HCT116 (cell line): Measurements from ENCODE around the gene DOK6. TPM values are rescaled to one million over a fixed set of nuclear protein-coding genes. Genes with fewer than 3 reads are reported as not detected.

ENCODE experiments used
- ATAC-seq: fragments of 200-7000 bp; cut with Tn5 transposase; 2 replicates; pipeline ENCODE4 v1.9.1; 2020; ENCODE audit warnings: mild to moderate bottlenecking, moderate library complexity
- BruUV-seq: library from RNA; stranded (reverse); fragments of 400-500 nt; replicated peaks from 2 replicates; lab custom pipeline; 2021; lab: Mats Ljungman, UMichigan
- CTCF ChIA-PET: fragments of 300-600 bp; sonication (Branson Sonifier 250); formaldehyde crosslinking; loops from one replicate; lab custom pipeline; 2021; ENCODE audit warnings: antibody characterized with exemption; lab: Charles Lee
- POLR2A ChIA-PET: fragments of 300-600, 350-600 bp; sonication (Branson Sonifier 250); formaldehyde crosslinking; loops from one replicate; lab custom pipeline; 2021; ENCODE audit warnings: antibody characterized with exemption; lab: Charles Lee
- RAD21 ChIA-PET, 2 experiments: fragments of 300-600 bp; sonication (Branson Sonifier 250); formaldehyde crosslinking; loops; one replicate each; lab custom pipeline; 2023; ENCODE audit warnings: low total read pairs in 2 of 2; ENCODE audit not compliant: uncharacterized antibody in 2 of 2, unreplicated experiment in 2 of 2, low non-redundant PET in 1 of 2; lab: Charles Lee
- DNase-seq: peaks from one replicate; pipeline ENCODE4 v3.0.0-alpha.2; 2010; ENCODE audit warnings: low read depth, low spot score
- H2AFZ ChIP-seq: fragments of 200-600 bp; shearing (Covaris generic), sonication (generic); 2 replicates; pipeline ENCODE4 v1.6.1; 2017; ENCODE audit warnings: low read depth, mixed run types, mixed read lengths, antibody characterized with exemption, low read length; ENCODE audit not compliant: poor library complexity, severe bottlenecking
- H3K27ac ChIP-seq: 2 replicates; pipeline ENCODE4 v1.5.1; 2012; ENCODE audit warnings: low read depth, low read length
- H3K27me3 ChIP-seq: fragments of 200-600 bp; sonication (generic); 2 replicates; pipeline ENCODE4 v1.6.1; 2016; ENCODE audit warnings: mixed run types, low read length, mixed read lengths; ENCODE audit not compliant: insufficient read depth
- H3K36me3 ChIP-seq, 2 experiments: fragments of 200-500 bp in 1 of 2; fragments of 200-600 bp in 1 of 2; sonication (Bioruptor generic) in 1 of 2; sonication (generic) in 1 of 2; 2 replicates each; pipeline versions ENCODE4 v1.5.1 to v1.6.1; 2014 to 2016; ENCODE audit warnings: low read length in 2 of 2, inconsistent platforms in 1 of 2, mixed read lengths in 1 of 2, mixed run types in 1 of 2; ENCODE audit not compliant: insufficient read depth in 2 of 2, control insufficient read depth in 1 of 2
- H3K4me1 ChIP-seq, 2 experiments: fragments of 200-600 bp in 1 of 2; sonication (generic) in 1 of 2; 2 replicates each; pipeline versions ENCODE4 v1.5.1 to v1.6.1; 2012 to 2017; ENCODE audit warnings: low read length in 2 of 2, inconsistent platforms in 1 of 2, mild to moderate bottlenecking in 1 of 2, mixed read lengths in 1 of 2, mixed run types in 1 of 2, moderate library complexity in 1 of 2; ENCODE audit not compliant: insufficient read depth in 2 of 2, control insufficient read depth in 1 of 2
- H3K4me2 ChIP-seq: fragments of 200-600 bp; sonication (generic); 2 replicates; pipeline ENCODE4 v1.6.1; 2017; ENCODE audit warnings: mixed run types, low read length, mixed read lengths
- H3K4me3 ChIP-seq, 2 experiments: fragments of 200-600 bp in 1 of 2; sonication (generic) in 1 of 2; replicated peaks in 1 of 2; 2 replicates each; pipeline ENCODE4 v1.5.1; 2011 to 2016; ENCODE audit warnings: low read length in 2 of 2, control low read depth in 1 of 2, low read depth in 1 of 2, mild to moderate bottlenecking in 1 of 2, mixed read lengths in 1 of 2, mixed run types in 1 of 2
- H3K79me2 ChIP-seq: fragments of 200-600 bp; sonication (generic); 2 replicates; pipeline ENCODE4 v1.6.1; 2017; ENCODE audit warnings: mild to moderate bottlenecking, mixed run types, low read length, moderate library complexity, mixed read lengths; ENCODE audit not compliant: insufficient read depth
- H3K9ac ChIP-seq: fragments of 200-600 bp; sonication (generic); 2 replicates; pipeline ENCODE4 v1.6.1; 2016; ENCODE audit warnings: low read length, mixed read lengths
- H3K9me2 ChIP-seq: fragments of 200-600 bp; sonication (generic), shearing (Covaris generic); 2 replicates; pipeline ENCODE4 v1.6.1; 2017; ENCODE audit warnings: mixed run types, mild to moderate bottlenecking, moderate library complexity; ENCODE audit not compliant: insufficient read depth
- H3K9me3 ChIP-seq, 2 experiments: fragments of 200-500 bp in 1 of 2; fragments of 200-600 bp in 1 of 2; sonication (Bioruptor generic) in 1 of 2; sonication (generic) in 1 of 2; 2 replicates each; pipeline ENCODE4 v1.6.1; 2014 to 2017; ENCODE audit warnings: low read length in 2 of 2, mixed read lengths in 2 of 2, inconsistent platforms in 1 of 2, low read depth in 1 of 2, mild to moderate bottlenecking in 1 of 2, mixed run types in 1 of 2, moderate library complexity in 1 of 2; ENCODE audit not compliant: control insufficient read depth in 1 of 2, insufficient read depth in 1 of 2
- H4K20me1 ChIP-seq: fragments of 200-600 bp; sonication (generic), shearing (Covaris generic); 2 replicates; pipeline ENCODE4 v1.6.1; 2017; ENCODE audit warnings: mixed run types, mild to moderate bottlenecking, moderate library complexity; ENCODE audit not compliant: insufficient read depth
- CEBPB ChIP-seq: IDR thresholded peaks from 2 replicates; pipeline ENCODE4 v1.6.1; 2012; ENCODE audit warnings: low read depth
- EGR1 ChIP-seq: IDR thresholded peaks from 2 replicates; pipeline ENCODE4 v1.6.1; 2012; ENCODE audit warnings: low read depth
- EZH2 ChIP-seq: fragments of 200-600 bp; sonication (generic); IDR thresholded peaks from 2 replicates; pipeline ENCODE4 v1.6.1; 2017; ENCODE audit warnings: antibody characterized with exemption, mixed run types
- FOSL1 ChIP-seq: IDR thresholded peaks from 2 replicates; pipeline ENCODE4 v1.6.1; 2012; ENCODE audit warnings: low read depth
- POLR2A ChIP-seq: IDR thresholded peaks from 2 replicates; pipeline ENCODE4 v1.7.0; 2011; ENCODE audit warnings: borderline replicate concordance; ENCODE audit not compliant: insufficient read depth, insufficient read length; ENCODE audit errors: extremely low read depth
- POLR2AphosphoS5 ChIP-seq: IDR thresholded peaks from 2 replicates; pipeline ENCODE4 v1.6.1; 2011; ENCODE audit warnings: mild to moderate bottlenecking, low read depth, low read length, moderate library complexity
- RAD21 ChIP-seq: IDR thresholded peaks from 2 replicates; pipeline ENCODE4 v1.6.1; 2012; ENCODE audit warnings: low read depth, mild to moderate bottlenecking
- REST ChIP-seq: IDR thresholded peaks from 2 replicates; pipeline ENCODE4 v1.6.1; 2012; ENCODE audit warnings: low read depth
- SIN3A ChIP-seq: IDR thresholded peaks from 2 replicates; pipeline ENCODE4 v1.6.1; 2012; ENCODE audit warnings: low read depth
- SP1 ChIP-seq: IDR thresholded peaks from 2 replicates; pipeline ENCODE4 v1.6.1; 2012; ENCODE audit warnings: low read depth
- SRF ChIP-seq: IDR thresholded peaks from 2 replicates; pipeline ENCODE4 v1.6.1; 2012; ENCODE audit warnings: low read depth
- TCF7L2 ChIP-seq: IDR thresholded peaks from 2 replicates; pipeline ENCODE4 v1.7.0; 2011; ENCODE audit warnings: borderline replicate concordance, inconsistent platforms; ENCODE audit not compliant: insufficient read depth, insufficient read length; ENCODE audit errors: extremely low read depth
- YY1 ChIP-seq: IDR thresholded peaks from 2 replicates; pipeline ENCODE4 v1.6.1; 2011; ENCODE audit warnings: low read length, low read depth, moderate library complexity, mild to moderate bottlenecking; ENCODE audit not compliant: insufficient replicate concordance; ENCODE audit errors: extremely low read depth
- ZNF274 ChIP-seq: fragments of 200-500 bp; sonication (Bioruptor generic); IDR thresholded peaks from 2 replicates; pipeline ENCODE4 v1.6.1; 2014; ENCODE audit warnings: mild to moderate bottlenecking, low read depth, low read length, inconsistent platforms
- intact Hi-C: fragments of 100-400 bp; cut with micrococcal nuclease; formaldehyde crosslinking; loops from 2 replicates; pipeline ENCODE4 v1.10.0; 2022
- total RNA-seq: library from RNA; stranded (reverse); gene quantifications from one replicate; pipeline ENCODE4 v1.2.1, GENCODE V29; 2021; ENCODE audit not compliant: unreplicated experiment
- TF ChIP-seq, protein P1 (sequence below), 3 experiments: fragments of 200-600 bp in 1 of 3; sonication (generic) in 1 of 3; IDR thresholded peaks in 2 of 3; conservative IDR thresholded peaks in 1 of 3; 2 replicates each; pipeline ENCODE4 v1.5.1; 2012 to 2017; ENCODE audit warnings: low read depth in 2 of 3, low read length in 2 of 3, antibody characterized with exemption in 1 of 3, borderline replicate concordance in 1 of 3, control low read depth in 1 of 3, mild to moderate bottlenecking in 1 of 3, mixed read lengths in 1 of 3, mixed run types in 1 of 3, moderate library complexity in 1 of 3; ENCODE audit not compliant: insufficient read depth in 1 of 3
- TF ChIP-seq, protein P2 (sequence below): IDR thresholded peaks from 2 replicates; pipeline ENCODE4 v1.6.1; 2012
- TF ChIP-seq, protein P3 (sequence below): IDR thresholded peaks from 2 replicates; pipeline ENCODE4 v1.6.1; 2012

Gene DOK6
- total RNA-seq, 1 experiment from 2014 or later = not detected

- TF ChIP-seq, protein P1, sequence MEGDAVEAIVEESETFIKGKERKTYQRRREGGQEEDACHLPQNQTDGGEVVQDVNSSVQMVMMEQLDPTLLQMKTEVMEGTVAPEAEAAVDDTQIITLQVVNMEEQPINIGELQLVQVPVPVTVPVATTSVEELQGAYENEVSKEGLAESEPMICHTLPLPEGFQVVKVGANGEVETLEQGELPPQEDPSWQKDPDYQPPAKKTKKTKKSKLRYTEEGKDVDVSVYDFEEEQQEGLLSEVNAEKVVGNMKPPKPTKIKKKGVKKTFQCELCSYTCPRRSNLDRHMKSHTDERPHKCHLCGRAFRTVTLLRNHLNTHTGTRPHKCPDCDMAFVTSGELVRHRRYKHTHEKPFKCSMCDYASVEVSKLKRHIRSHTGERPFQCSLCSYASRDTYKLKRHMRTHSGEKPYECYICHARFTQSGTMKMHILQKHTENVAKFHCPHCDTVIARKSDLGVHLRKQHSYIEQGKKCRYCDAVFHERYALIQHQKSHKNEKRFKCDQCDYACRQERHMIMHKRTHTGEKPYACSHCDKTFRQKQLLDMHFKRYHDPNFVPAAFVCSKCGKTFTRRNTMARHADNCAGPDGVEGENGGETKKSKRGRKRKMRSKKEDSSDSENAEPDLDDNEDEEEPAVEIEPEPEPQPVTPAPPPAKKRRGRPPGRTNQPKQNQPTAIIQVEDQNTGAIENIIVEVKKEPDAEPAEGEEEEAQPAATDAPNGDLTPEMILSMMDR (IDR thresholded peaks at IDR 0.05 in 2 of 3, conservative IDR thresholded peaks at IDR 0.05 in 1 of 3; ENCODE audit: borderline replicate concordance in 1 of 3, insufficient read depth in 1 of 3, low read depth in 2 of 3, low read length in 2 of 3) = no peak
- TF ChIP-seq SP1 (no peak), FOSL1 (no peak)
Observed at GRCh38 chr18:69819460-69819859, 418.8 kb downstream of the DOK6 start (continued).

- intact Hi-C loops = no loop called here
- Histone ChIP-seq H2AFZ (no peak overlapping the region), H3K79me2 (no peaks in the 10 kb centered on the region), H4K20me1 (no peaks in the 10 kb centered on the region), H3K9me3 (no peaks in the 10 kb centered on the region), H3K27me3 (no peaks in the 10 kb centered on the region), H3K9me2 (no peaks in the 10 kb centered on the region), H3K4me1 (no peaks in the 10 kb centered on the region), H3K4me3 (no peak overlapping the region), H3K27ac (no peak overlapping the region), H3K36me3 (no peaks in the 10 kb centered on the region), H3K9ac (no peak overlapping the region), H3K4me2 (no peak overlapping the region)
- TF ChIP-seq ZNF274 (no peak), YY1 (no peak), POLR2AphosphoS5 (no peak), CEBPB (no peak), EGR1 (no peak), RAD21 (no peak), SP1 (no peak), EZH2 (no peak), SRF (no peak), TCF7L2 (no peak), POLR2A (no peak), REST (no peak), SIN3A (no peak)
- TF ChIP-seq, protein P1 (IDR thresholded peaks at IDR 0.05 in 2 of 3, conservative IDR thresholded peaks at IDR 0.05 in 1 of 3; ENCODE audit: borderline replicate concordance in 1 of 3, insufficient read depth in 1 of 3, low read depth in 2 of 3, low read length in 2 of 3) = no peak
- TF ChIP-seq, protein P2, sequence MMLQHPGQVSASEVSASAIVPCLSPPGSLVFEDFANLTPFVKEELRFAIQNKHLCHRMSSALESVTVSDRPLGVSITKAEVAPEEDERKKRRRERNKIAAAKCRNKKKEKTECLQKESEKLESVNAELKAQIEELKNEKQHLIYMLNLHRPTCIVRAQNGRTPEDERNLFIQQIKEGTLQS = no peak
- TF ChIP-seq, protein P3, sequence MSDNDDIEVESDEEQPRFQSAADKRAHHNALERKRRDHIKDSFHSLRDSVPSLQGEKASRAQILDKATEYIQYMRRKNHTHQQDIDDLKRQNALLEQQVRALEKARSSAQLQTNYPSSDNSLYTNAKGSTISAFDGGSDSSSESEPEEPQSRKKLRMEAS = no peak
- ATAC-seq = no peak
- ChIA-PET POLR2A (no interaction called here), RAD21 (no interaction called here), CTCF (no interaction called here)
- no TSS peak for BruUV-seq
- no peak for DNase-seq
Observed at GRCh38 chr18:69820538-69820937, 419.9 kb downstream of the DOK6 start.
